NCI-H1092 (cell line): ENCODE results near the gene TP53TG3E.
"Not testable (repeated sequence)": the region's sequence is repeated elsewhere in the genome, so short reads cannot be mapped to it uniquely, and the experiment has no call there.

ENCODE experiments used
- DNase-seq: peaks from one replicate; lab custom pipeline; 2025; lab: John Stamatoyannopoulos, UW

The TP53TG3E gene, protein sequence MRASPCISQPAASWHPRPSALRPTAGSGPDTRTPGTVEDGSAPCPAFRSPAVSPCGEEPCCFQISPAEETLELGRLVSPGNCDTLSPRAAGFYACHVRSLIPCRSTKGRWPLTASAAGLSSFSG

DNA sequence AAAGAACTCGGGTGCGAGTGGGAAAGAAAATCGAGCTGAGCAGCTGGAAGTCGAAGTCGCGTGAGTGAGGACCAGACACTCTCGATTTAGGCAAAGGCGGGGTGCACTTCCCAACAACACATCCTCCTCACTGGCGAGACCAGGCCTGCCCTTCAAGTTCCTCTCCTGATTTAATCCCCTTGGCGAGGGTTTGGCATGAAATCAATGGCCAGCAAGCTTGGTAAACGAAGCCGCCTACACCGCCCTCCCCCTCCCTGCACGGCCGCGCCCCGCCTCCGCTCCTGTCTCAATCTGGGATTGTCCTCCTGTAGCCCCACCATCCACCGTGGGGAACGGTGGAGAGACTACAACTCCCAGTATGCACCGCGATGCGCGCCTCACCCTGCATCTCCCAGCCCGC, at the start of gene TP53TG3E:
TSS of gene TP53TG3E (plus strand) at position 301 of the 400 bp plus-strand sequence. CDS start at position 369, 68 bp downstream.
- not testable (repeated sequence) for DNase-seq

DNA sequence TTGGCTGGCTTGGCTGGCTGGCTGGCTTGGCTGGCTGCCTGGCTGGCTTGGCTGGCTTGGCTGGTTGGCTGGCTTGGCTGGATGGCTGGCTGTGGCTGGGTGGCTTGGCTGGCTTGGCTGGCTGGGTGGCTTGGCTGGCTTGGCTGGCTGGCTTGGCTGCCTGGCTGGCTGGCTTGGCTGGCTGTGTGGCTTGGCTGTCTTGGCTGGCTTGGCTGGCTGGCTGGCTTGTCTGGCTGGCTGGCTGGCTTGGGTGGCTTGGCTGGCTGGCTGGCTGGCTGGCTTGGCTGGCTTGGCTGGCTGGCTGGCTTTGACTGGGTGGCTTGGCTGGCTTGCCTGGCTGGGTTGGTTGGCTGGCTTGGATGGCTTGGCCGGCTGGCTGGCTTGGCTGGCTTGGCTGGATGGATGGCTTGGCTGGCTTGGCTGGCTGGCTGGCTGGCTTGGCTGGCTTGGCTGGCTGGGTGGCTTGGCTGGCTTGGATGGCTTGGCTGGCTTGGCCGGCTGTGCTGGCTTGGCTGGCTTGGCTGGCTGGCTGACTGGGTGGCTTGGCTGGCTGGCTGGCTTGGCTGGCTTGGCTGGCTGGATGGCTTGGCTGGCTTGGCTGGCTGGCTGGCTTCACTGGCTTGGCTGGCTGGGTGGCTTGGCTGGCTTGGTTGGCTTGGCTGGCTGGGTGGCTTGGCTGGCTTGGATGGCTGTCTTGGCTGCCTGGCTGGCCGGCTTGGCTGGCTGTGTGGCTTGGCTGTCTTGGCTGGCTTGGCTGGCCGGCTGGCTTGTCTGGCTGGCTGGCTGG, 32.3 kb downstream of the TP53TG3E start:
- not testable (repeated sequence) for DNase-seq

DNA sequence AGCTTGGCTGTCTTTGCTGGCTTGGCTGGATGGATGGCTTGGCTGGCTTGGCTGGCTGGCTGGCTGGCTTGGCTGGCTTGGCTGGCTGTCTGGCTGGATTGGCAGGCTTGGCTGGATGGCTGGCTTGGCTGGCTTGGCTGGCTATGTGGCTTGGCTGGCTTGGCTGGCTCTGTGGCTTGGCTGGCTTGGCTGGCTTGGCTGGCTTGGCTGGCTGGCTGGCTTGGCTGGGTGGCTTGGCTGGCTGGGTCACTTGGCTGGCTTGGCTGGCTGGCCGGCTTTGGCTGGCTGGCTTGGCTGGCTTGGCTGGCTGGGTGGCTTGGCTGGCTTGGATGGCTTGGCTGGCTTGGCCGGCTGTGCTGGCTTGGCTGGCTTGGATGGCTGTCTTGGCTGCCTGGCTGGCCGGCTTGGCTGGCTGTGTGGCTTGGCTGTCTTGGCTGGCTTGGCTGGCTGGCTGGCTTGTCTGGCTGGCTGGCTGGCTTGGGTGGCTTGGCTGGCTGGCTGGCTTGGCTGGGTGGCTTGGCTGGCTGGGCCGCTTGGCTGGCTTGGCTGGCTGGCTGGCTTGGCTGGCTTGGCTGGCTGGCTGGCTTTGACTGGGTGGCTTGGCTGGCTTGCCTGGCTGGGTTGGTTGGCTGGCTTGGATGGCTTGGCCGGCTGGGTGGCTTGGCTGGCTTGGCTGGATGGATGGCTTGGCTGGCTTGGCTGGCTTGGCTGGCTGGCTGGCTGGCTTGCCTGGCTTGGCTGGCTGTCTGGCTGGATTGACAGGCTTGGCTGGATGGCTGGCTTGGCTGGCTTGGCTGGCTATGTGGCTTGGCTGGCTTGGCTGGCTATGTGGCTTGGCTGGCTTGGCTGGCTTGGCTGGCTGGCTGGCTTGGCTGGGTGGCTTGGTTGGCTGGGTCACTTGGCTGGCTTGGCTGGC, 33.8 kb downstream of the TP53TG3E start:
- DNase-seq = not testable (repeated sequence)

DNA sequence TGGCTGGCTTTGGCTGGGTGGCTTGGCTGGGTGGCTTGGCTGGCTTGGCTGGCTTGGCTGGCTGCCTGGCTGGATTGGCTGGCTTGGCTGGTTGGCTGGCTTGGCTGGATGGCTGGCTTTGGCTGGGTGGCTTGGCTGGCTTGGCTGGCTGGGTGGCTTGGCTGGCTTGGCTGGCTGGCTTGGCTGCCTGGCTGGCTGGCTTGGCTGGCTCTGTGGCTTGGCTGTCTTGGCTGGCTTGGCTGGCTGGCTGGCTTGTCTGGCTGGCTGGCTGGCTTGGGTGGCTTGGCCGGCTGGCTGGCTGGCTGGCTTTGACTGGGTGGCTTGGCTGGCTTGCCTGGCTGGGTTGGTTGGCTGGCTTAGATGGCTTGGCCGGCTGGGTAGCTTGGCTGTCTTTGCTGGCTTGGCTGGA, 34.4 kb downstream of the TP53TG3E start:
- DNase-seq = not testable (repeated sequence)

DNA sequence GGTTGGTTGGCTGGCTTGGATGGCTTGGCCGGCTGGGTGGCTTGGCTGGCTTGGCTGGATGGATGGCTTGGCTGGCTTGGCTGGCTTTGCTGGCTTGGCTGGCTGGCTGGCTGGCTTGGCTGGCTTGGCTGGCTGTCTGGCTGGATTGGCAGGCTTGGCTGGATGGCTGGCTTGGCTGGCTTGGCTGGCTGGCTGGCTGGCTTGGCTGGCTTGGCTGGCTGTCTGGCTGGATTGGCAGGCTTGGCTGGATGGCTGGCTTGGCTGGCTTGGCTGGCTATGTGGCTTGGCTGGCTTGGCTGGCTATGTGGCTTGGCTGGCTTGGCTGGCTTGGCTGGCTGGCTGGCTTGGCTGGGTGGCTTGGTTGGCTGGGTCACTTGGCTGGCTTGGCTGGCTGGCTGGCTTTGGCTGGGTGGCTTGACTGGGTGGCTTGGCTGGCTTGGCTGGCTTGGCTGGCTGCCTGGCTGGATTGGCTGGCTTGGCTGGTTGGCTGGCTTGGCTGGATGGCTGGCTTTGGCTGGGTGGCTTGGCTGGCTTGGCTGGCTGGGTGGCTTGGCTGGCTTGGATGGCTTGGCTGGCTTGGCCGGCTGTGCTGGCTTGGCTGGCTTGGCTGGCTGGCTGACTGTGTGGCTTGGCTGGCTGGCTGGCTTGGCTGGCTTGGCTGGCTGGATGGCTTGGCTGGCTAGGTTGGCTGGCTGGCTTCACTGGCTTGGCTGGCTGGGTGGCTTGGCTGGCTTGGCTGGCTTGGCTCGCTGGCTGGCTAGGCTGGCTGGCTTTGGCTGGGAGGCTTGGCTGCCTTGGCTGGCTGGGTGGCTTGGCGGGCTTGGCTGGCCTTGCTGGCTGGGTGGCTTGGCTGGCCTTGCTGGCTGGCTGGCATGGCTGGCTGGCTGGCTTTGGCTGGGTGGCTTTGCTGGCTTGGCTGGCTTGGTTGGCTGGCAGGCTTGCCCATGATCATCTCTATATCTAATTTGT, 35.3 kb downstream of the TP53TG3E start:
- not testable (repeated sequence) for DNase-seq
